A172 (cell line): Measurements from ENCODE around the gene CDY1B. TPM values are rescaled to one million over a fixed set of nuclear protein-coding genes. Genes with fewer than 3 reads are reported as not detected.
"Not testable (repeated sequence)": the region's sequence is repeated elsewhere in the genome, so short reads cannot be mapped to it uniquely, and the experiment has no call there.

Experiments used
- DNase-seq: peaks from one replicate; pipeline ENCODE4 v3.0.0-alpha.2; 2015; ENCODE audit warnings: low spot score
- total RNA-seq: library from RNA; depleted of rRNA; stranded (reverse); fragments of >200 nt; shearing (Covaris generic); gene quantifications from 2 replicates; pipeline ENCODE4 v1.2.3, GENCODE V29; 2014; rRNA removed

Gene CDY1B
- total RNA-seq = not detected in 2 replicates

GRCh38 chrY:24047919-24048318 lies at the start of gene CDY1B:
CDY1B (minus strand) TSS chrY:24048019; CDS start chrY:24047688, 331 bp downstream.
- not testable (repeated sequence) for DNase-seq

DNA sequence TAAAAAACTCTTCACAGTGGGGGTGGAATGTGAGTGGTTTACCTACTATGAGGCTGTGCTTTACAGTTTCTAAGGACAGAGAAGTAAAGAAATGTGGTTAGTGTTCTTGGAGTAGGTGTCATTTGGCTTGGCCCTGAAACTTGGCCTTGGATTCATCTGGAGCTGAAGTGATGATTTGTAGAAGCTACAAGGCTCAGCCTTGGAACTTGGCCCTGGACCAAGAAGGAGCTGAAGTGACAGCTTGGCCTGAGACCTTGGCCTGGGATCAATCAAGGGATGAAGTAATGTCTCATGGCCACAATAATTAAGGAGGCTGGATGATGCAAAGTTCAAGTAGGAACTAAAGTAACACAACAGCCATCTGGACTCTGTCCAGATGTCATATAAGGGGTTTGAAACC lies 1.7 kb upstream of the CDY1B start:
- not testable (repeated sequence) for DNase-seq

GRCh38 chrY:24043209-24043608 lies 4.6 kb downstream of the CDY1B start:
- DNase-seq = not testable (repeated sequence)

GRCh38 chrY:24039008-24039718 lies 8.7 kb downstream of the CDY1B start:
- DNase-seq = not testable (repeated sequence)

DNA sequence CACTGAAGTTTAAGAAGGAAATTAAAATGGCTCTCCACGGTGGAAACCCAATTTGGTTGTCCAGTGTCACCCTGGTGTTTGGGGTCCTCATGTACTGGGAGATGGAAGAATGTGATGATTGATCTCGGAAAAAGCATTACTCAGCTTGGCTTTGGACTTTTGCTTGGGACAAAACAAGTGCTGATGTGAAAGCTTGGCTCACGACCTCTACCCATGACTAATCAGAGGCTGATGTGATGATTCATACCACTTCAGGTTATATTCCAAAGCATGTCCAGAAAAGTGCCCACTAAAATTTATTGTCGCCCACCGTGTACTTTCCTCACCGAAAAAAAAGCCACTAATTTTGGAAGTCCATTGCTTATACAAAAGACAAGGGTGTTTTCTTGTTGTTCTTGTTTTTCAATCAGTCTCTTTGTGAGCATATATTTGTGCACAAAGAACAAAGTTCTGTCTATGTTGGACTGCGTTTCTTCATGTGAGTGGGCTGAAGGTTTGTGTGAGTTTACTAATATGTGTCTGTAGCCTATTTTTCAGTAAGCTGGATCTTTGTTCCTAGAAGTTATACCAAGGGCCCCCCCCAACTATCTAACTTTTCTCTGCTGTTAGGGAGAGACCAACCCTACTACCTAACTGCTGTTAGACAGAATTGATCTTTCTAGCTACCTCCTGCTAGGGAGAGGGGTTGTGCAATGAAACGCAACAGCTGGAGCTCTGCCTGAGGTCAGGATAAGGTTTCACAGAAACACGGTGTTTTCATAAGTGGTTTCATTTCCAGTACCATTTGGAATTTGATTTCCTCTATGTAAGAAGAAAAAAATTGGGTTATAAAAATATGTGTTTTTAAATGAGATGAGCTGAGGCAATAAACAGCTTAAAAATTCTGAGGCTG lies 21.4 kb downstream of the CDY1B start:
- not testable (repeated sequence) for DNase-seq
